ENCODE results near the gene EML4.

Gene EML4

DNA sequence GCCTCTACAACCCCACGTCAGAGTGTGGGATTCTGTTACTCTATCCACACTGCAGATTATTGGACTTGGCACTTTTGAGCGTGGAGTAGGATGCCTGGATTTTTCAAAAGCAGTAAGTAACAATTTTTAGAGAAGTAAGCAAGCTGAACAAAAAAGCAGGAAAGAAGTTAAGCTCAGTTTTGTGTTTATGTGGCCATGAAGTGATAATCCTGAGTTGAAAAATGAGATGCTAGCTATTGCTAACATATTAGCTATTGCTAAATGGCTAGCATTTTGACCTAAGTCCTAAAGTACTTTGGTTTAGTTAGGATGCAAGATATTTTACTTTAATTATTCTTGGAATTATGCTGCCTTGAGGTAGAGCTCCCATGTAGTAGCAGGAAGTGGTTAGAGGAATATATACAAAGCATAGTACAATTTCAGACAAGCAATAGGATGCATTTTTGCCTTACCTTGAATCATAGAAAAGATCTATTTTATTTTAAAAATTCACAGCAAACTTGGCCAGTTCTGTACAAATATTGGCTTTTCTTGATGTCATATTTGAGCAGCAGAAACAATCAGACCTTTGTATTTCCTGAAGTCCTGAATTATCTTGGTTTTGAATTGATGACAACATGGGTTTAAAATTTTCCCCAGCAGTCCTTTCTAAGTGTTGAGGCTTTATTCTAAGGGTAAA lies 117.3 kb downstream of the EML4 start:
- TF ChIP-seq, protein P1, sequence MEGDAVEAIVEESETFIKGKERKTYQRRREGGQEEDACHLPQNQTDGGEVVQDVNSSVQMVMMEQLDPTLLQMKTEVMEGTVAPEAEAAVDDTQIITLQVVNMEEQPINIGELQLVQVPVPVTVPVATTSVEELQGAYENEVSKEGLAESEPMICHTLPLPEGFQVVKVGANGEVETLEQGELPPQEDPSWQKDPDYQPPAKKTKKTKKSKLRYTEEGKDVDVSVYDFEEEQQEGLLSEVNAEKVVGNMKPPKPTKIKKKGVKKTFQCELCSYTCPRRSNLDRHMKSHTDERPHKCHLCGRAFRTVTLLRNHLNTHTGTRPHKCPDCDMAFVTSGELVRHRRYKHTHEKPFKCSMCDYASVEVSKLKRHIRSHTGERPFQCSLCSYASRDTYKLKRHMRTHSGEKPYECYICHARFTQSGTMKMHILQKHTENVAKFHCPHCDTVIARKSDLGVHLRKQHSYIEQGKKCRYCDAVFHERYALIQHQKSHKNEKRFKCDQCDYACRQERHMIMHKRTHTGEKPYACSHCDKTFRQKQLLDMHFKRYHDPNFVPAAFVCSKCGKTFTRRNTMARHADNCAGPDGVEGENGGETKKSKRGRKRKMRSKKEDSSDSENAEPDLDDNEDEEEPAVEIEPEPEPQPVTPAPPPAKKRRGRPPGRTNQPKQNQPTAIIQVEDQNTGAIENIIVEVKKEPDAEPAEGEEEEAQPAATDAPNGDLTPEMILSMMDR (IDR thresholded peaks at IDR 0.05; ENCODE audit: extremely low read depth, missing control alignments): no peak
- no peak for DNase-seq (ENCODE audit: low spot score)

DNA sequence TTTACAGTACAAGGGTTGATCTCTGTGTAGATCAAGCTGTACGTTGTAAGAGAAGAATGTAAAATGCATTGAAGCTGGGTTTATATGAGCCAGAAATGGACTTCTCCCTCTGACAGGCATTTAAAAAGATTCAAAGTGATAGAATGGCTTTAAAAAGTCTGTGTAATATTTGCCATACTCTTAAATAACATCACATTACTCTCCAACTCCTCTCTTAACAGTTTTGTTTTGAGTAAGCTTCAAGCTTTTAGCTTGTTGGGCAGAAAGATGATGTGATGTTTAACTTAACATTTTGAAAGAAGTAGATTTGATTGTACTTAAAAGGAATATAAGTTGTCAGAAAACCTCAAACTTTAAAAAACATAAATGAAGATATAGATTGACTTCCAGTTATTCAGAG lies 119.7 kb downstream of the EML4 start:
- TF ChIP-seq, protein P1 (IDR thresholded peaks at IDR 0.05; ENCODE audit: extremely low read depth, missing control alignments): no peak
- no peak for DNase-seq (ENCODE audit: low spot score)

DNA sequence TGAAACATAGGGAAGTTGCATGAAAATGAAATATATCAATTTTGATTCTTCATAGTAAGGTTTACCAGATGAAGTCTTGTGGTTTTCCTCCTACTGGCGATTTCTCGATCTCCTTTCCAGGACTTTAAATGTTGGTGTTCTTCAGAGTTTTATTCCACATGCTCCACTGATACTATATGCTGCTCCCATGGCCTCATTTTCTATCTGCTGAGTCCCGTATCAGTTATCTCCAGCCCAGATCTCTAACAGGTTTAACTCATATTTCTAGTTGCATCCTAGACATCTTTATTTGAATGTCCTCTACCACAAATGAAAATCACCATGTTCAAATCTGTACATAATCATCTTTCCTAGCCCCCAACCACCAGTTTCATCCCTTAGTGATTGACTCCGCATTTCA lies 120.1 kb downstream of the EML4 start:
- no peak for DNase-seq (ENCODE audit: low spot score)
- TF ChIP-seq, protein P1 (IDR thresholded peaks at IDR 0.05; ENCODE audit: extremely low read depth, missing control alignments): no peak

DNA sequence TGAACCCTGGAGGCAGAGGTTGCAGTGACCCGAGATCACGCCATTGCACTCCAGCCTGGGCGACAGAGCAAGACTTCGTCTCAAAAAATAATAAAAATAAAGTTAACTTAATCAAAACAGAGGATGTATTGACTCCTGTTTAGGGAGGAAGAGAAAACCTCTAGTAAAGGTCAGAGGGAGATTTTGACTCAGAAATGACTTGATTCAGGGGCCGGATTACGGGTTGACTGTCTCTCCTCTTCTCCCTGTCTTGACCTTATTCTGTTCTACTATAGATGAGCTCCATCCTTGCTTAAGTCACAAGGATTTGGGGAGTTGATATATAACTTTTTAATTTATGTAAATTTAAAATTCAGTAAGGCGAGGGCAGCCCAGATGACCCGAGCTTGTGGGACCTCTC lies 120.9 kb downstream of the EML4 start:
- no peak for DNase-seq (ENCODE audit: low spot score)
- TF ChIP-seq, protein P1 (IDR thresholded peaks at IDR 0.05; ENCODE audit: extremely low read depth, missing control alignments): no peak

DNA sequence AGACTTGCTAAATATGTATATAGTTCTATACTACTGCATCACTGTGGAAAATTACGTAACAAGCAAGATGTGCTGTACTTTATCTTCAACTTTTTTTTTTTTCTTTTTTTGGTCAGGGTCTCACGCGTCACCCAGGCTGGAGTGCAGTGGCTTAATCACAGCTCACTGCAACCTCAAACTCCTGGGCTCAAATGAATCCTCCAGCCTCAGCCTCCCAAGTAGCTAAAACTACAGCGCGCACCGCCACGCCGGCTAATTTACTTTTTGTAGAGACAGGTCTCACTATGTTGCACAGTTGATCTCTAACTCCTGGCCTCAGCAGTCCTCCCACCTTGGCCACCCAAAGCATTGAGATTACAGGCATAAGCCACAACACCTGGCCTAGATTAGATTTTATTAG lies 123.9 kb downstream of the EML4 start:
- TF ChIP-seq, protein P1 (IDR thresholded peaks at IDR 0.05; ENCODE audit: extremely low read depth, missing control alignments): no peak
- DNase-seq (ENCODE audit: low spot score): no peak

DNA sequence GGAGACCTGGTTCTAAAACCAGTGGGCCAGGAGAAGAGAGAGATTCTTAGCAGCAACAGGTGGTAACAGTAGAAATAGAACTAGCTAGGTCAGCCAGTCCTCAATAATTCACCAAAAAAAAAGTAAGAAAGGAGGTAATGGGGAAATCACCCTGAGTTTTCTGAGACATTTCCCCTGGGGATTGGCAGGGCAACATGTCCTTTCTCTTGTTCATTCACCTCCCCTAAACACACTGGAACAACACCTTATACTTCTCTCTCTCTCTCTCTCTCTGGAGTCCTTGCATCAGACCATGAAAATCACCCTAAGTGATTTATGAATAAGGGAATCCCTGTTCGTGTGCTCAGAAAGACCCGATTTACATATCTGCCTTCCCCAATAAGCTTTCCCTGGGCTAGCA lies 127.1 kb downstream of the EML4 start:
- DNase-seq (ENCODE audit: low spot score): peak; percentile 30
- TF ChIP-seq, protein P1 (IDR thresholded peaks at IDR 0.05; ENCODE audit: extremely low read depth, missing control alignments): no peak

DNA sequence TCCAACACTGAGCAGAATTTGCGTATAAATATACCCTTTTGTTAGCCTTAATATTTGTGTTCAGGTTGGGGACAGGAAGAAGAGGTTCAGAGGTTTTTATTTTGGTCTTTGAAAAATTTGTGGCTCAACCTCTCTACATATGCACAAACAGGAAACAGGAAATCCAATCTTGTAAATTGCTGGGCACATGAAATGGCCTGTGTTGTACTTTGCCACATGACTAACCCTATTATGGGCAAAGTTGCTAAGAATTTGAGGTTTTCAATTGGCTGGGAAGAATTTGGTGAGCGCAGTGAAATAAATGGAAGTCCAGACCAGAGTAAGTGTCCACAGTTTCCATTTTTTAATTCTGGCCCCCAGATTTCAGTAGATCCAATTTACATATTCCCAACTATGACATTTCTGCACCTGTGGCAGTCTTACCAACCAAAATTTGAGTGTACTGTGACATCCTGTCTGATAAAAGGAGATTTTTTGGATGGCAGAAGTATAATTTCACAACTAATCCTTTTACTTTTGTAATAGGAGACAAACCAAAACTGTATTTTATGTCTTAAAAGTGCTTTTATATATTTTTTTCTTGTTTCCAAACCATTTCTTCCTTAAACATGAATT lies 128.3 kb downstream of the EML4 start:
- DNase-seq (ENCODE audit: low spot score): no peak
- TF ChIP-seq, protein P1 (IDR thresholded peaks at IDR 0.05; ENCODE audit: extremely low read depth, missing control alignments): no peak

All from GM20000 (cell line).